Body of pancreas (tissue), 4 donors: ENCODE results near the gene RTN4RL2. TPM values are rescaled to one million over a fixed set of nuclear protein-coding genes. Genes with fewer than 3 reads are reported as not detected.
A peak's percentile ranks its signal among the peaks of the same experiment; 100 is the strongest.

Source experiments
- ATAC-seq: fragments of 150-250 bp; one replicate; pipeline ENCODE4 v1.9.1; 2016
- DNase-seq, 4 donors: peaks; one replicate each; pipeline ENCODE4 v3.0.0-alpha.2; 2019
- H3K27ac ChIP-seq, 4 donors: fragments of 200-600 bp; sonication (generic); 1 replicate in 3 of 4; 2 replicates in 1 of 4; pipeline versions ENCODE4 v1.5.1 to v1.6.1; 2016 to 2019; ENCODE audit warnings: mild to moderate bottlenecking in 1 of 4, mixed read lengths in 1 of 4, moderate library complexity in 1 of 4
- H3K27me3 ChIP-seq, 2 donors: fragments of 200-600 bp; sonication (generic); one replicate each; pipeline ENCODE4 v1.6.0; 2016; ENCODE audit warnings: mild to moderate bottlenecking in 1 of 2
- H3K36me3 ChIP-seq, 2 donors: fragments of 200-600 bp; sonication (generic); replicated peaks in 1 of 2; 2 replicates each; pipeline ENCODE4 v1.5.1; 2016; ENCODE audit warnings: low read depth in 2 of 2; ENCODE audit not compliant: insufficient read depth in 1 of 2
- H3K4me1 ChIP-seq: fragments of 200-600 bp; sonication (generic); one replicate; pipeline ENCODE4 v1.6.0; 2016
- H3K4me3 ChIP-seq, 2 donors: fragments of 200-600 bp; sonication (generic); 1 replicate in 1 of 2; 2 replicates in 1 of 2; pipeline ENCODE4 v1.5.1; 2016 to 2019
- H3K9me3 ChIP-seq, 3 donors: fragments of 200-600 bp; sonication (generic); 1 replicate in 2 of 3; 2 replicates in 1 of 3; pipeline ENCODE4 v1.5.1; 2016
- POLR2A ChIP-seq, 3 donors: fragments of 450-650 bp; IDR thresholded peaks; one replicate each; pipeline ENCODE4 v1.6.1; 2016; ENCODE audit warnings: antibody characterized with exemption in 3 of 3, mild to moderate bottlenecking in 2 of 3
- WGBS, 2 donors: methylation state at CpG; one replicate each; pipeline ENCODE4 v1.1.5; 2017; 5-methylcytosine and 5-hydroxymethylcytosine counted together
- intact Hi-C: fragments of 100-400 bp; cut with DNase I; formaldehyde crosslinking; loops from one replicate; pipeline ENCODE4 v1.15.1; 2023
- total RNA-seq, 2 donors: library from RNA; depleted of rRNA; stranded (reverse); fragments of >200 nt; gene quantifications; one replicate each; pipeline ENCODE4 v1.1.0, GENCODE V29; 2016
- TF ChIP-seq, protein P1 (sequence below), 7 experiments: fragments of 450-650 bp in 4 of 7; fragments of 200-600 bp in 3 of 7; sonication (generic) in 3 of 7; IDR thresholded peaks; one replicate each; pipeline ENCODE4 v1.5.1; 2016 to 2019; ENCODE audit warnings: antibody characterized with exemption in 7 of 7

The RTN4RL2 gene
- total RNA-seq, 2 donors from 2014 or later: 0.99 to 3.4 TPM

DNA sequence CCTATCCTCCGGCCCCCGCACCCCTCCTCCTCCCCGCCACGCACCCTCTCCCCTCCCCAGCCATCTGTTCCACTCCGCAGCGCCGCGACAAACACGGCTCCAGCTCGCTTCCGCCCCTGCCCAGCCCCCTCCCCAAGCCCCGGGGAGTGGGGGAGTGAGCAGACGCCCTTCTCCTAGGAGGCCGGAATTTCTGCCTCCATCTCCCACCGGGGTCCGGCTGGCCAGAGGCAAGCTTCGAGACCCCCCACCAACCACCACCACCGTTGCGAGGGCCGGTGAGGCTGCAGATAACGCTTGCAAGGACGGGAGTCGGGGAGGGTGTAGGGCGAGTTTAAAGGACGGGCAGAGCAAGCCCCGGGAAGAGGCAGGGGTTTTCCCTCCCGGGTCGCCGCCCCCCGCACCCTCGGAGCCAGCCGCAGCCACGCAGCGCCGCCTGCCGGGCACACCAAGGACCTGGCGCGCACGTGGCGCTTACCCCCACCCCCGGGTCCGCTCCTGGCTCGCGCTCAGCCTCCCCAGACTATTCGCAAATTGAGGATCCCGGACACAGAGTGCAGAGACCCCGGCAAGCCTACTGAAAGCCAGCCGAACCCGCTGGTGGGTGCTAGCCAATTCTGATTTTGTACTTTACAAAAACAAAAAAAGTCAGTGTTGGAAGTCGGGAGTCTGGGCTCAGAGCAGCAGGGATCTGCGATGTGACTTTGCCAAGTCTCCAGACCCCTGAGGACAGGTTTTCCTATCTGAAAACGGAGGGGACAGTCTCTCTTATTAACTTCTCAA, 22.6 kb downstream of the RTN4RL2 start:
- WGBS, 2 donors: 45 to 66% methylated on average over 44 of the region's 52 CpGs
- H3K9me3 ChIP-seq: no peaks in the 10 kb centered on the region
- no peak for ATAC-seq
- TF ChIP-seq, protein P1, sequence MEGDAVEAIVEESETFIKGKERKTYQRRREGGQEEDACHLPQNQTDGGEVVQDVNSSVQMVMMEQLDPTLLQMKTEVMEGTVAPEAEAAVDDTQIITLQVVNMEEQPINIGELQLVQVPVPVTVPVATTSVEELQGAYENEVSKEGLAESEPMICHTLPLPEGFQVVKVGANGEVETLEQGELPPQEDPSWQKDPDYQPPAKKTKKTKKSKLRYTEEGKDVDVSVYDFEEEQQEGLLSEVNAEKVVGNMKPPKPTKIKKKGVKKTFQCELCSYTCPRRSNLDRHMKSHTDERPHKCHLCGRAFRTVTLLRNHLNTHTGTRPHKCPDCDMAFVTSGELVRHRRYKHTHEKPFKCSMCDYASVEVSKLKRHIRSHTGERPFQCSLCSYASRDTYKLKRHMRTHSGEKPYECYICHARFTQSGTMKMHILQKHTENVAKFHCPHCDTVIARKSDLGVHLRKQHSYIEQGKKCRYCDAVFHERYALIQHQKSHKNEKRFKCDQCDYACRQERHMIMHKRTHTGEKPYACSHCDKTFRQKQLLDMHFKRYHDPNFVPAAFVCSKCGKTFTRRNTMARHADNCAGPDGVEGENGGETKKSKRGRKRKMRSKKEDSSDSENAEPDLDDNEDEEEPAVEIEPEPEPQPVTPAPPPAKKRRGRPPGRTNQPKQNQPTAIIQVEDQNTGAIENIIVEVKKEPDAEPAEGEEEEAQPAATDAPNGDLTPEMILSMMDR (IDR thresholded peaks at IDR 0.05): peak in 6 of 7 experiments; percentile 15 to 39 (median 32)
- TF ChIP-seq POLR2A (IDR thresholded peaks at IDR 0.05): no peak
- no peaks in the 10 kb centered on the region for H3K27me3 ChIP-seq
- intact Hi-C loops: no loop called here
- DNase-seq: no peak
- no peak overlapping the region for H3K4me3 ChIP-seq
- H3K36me3 ChIP-seq: peaks cover 6 to 16% of the 10 kb centered on the region in 2 donors
- H3K4me1 ChIP-seq: peaks cover 31% of the 10 kb centered on the region
- H3K27ac ChIP-seq: peak overlapping the region in 1 of 4 donors; percentile 9

DNA sequence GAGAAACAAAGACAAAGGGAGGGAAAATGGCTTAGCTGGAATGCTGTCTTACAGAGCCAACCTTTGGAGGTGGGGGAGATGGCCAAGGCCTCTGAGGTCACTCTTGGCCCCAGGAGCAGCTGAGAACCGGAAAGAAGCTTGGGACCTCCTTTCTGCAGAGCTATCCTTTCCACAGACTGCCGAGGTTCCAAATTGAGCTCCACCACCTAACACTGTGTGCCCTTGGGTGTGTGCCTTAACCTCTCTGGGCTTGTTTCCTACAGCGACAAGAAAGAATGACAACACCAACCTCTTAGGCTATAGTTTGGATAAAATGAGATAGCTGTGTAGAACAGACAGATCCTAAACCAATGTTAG, 23.2 kb downstream of the RTN4RL2 start:
- intact Hi-C loops: no loop called here
- Histone ChIP-seq H3K27ac (peak overlapping the region in 1 of 4 donors; percentile 9), H3K4me1 (peaks cover 25% of the 10 kb centered on the region), H3K4me3 (no peak overlapping the region), H3K36me3 (peaks cover 6 to 19% of the 10 kb centered on the region in 2 donors), H3K27me3 (no peaks in the 10 kb centered on the region), H3K9me3 (no peaks in the 10 kb centered on the region)
- TF ChIP-seq, protein P1 (IDR thresholded peaks at IDR 0.05): no peak
- no peak for TF ChIP-seq POLR2A (IDR thresholded peaks at IDR 0.05)
- no peak for DNase-seq
- no peak for ATAC-seq
- WGBS, 2 donors: 70 to 79% methylated on average over 3 of the region's 3 CpGs

DNA sequence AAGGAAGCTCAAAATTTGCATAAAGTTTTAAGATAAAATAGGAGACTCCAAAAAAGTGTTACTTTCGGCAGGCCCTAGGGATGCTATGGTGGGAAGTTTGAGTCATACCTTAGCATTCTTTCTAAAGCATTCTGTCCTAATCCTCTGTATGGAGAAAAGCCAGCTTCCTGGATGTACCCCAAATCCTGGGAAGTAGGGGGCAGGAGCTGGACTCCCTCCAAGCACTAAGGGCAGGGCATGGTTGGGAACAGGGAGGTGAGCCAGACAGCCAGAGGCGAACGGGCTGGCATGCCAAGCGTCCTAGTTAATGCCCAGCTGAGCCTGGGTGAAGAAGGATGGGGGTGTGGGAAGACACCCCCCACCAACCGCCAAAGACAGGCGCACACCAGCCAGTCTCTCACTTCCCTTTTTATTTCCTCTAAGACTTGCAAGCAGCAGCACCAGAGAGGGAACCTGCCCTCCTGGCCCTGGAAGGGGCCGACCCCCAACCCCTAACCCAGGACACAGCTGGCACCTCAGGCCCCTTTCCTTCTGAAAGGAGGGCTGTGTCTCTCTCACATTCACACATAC, 23.9 kb downstream of the RTN4RL2 start:
- peaks cover 25% of the 10 kb centered on the region for H3K4me1 ChIP-seq
- H3K4me3 ChIP-seq: no peak overlapping the region
- H3K36me3 ChIP-seq: peaks cover 6 to 22% of the 10 kb centered on the region in 2 donors
- intact Hi-C loops: no loop called here
- H3K27ac ChIP-seq: peak overlapping the region in 1 of 4 donors; percentile 1
- no peak for ATAC-seq
- H3K9me3 ChIP-seq: no peaks in the 10 kb centered on the region
- 49 to 69% methylated on average over 7 of the region's 7 CpGs for WGBS, 2 donors
- H3K27me3 ChIP-seq: no peaks in the 10 kb centered on the region
- TF ChIP-seq POLR2A (IDR thresholded peaks at IDR 0.05): no peak
- TF ChIP-seq, protein P1 (IDR thresholded peaks at IDR 0.05): no peak
- no peak for DNase-seq

DNA sequence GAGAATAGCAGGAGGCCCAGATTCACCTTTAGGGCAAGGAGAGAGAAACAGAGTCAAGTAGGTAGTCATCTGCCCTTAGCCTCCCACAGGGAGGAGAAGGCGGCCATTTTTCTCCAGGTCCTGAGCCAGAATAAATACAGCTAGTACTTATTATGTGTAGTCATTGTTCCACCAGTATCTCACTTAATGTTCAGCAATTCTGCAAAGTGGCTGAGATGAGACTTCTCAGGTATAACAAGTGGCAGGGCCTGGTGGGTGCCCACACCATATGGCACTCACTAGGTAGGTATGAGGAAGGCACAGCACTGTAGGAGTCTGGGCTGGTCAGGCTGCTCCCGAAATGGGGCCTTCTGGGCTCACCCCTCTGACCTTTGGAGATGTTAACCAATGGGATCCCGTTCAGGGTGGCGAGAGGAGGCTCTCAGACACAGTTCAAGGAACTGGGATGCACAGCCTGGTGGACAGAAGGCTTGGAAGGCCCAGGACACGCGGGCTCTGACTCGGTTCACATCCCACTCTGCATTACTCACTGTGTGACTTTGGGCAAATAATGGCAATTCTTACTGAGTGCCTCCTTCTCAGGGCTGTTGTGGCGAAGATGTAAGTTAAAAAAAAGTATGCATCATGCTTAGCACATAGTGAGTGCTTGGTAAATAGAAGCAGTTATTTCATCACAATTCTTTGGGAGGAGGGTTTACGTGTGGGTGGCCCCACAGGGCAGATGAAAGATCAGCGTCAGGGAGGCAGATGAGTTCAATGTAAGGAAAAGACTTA, 25.1 kb downstream of the RTN4RL2 start:
- ATAC-seq: no peak
- 75 to 89% methylated on average over 9 to 10 of the region's 10 CpGs for WGBS, 2 donors

More for the DNA sequence above, 25.1 kb downstream of the RTN4RL2 start:
- peak in 1 of 3 donors; percentile 8 for TF ChIP-seq POLR2A (IDR thresholded peaks at IDR 0.05)
- TF ChIP-seq, protein P1 (IDR thresholded peaks at IDR 0.05): no peak
- Histone ChIP-seq H3K4me3 (no peak overlapping the region), H3K36me3 (peaks cover 6 to 24% of the 10 kb centered on the region in 2 donors), H3K27me3 (no peaks in the 10 kb centered on the region), H3K4me1 (peaks cover 21% of the 10 kb centered on the region), H3K27ac (no peak overlapping the region), H3K9me3 (no peaks in the 10 kb centered on the region)
- intact Hi-C loops: loop anchor here (5.0 kb wide), 1 partner anchor 42 kb away; no protein-coding TSS in a partner anchor
- DNase-seq: peak in 1 of 4 donors; percentile 8
